Activated naive CD4-positive, alpha-beta T cell treated with anti-CD3 and anti-CD28 coated beads, Interleukin-2, amount 10 ng/mL, durations not matched to agents 5 hours and 36 hours (primary cell): Measurements from ENCODE around the gene E2F8. TPM values are rescaled to one million over a fixed set of nuclear protein-coding genes. Genes with fewer than 3 reads are reported as not detected.

Experiments used
- total RNA-seq, 2 experiments: library from RNA; stranded (reverse); gene quantifications; one replicate each; pipeline ENCODE4 v1.2.3, GENCODE V29; 2021

Gene E2F8, protein sequence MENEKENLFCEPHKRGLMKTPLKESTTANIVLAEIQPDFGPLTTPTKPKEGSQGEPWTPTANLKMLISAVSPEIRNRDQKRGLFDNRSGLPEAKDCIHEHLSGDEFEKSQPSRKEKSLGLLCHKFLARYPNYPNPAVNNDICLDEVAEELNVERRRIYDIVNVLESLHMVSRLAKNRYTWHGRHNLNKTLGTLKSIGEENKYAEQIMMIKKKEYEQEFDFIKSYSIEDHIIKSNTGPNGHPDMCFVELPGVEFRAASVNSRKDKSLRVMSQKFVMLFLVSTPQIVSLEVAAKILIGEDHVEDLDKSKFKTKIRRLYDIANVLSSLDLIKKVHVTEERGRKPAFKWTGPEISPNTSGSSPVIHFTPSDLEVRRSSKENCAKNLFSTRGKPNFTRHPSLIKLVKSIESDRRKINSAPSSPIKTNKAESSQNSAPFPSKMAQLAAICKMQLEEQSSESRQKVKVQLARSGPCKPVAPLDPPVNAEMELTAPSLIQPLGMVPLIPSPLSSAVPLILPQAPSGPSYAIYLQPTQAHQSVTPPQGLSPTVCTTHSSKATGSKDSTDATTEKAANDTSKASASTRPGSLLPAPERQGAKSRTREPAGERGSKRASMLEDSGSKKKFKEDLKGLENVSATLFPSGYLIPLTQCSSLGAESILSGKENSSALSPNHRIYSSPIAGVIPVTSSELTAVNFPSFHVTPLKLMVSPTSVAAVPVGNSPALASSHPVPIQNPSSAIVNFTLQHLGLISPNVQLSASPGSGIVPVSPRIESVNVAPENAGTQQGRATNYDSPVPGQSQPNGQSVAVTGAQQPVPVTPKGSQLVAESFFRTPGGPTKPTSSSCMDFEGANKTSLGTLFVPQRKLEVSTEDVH
- total RNA-seq = 10 to 100 TPM; 33.7 to 35.5 TPM

DNA sequence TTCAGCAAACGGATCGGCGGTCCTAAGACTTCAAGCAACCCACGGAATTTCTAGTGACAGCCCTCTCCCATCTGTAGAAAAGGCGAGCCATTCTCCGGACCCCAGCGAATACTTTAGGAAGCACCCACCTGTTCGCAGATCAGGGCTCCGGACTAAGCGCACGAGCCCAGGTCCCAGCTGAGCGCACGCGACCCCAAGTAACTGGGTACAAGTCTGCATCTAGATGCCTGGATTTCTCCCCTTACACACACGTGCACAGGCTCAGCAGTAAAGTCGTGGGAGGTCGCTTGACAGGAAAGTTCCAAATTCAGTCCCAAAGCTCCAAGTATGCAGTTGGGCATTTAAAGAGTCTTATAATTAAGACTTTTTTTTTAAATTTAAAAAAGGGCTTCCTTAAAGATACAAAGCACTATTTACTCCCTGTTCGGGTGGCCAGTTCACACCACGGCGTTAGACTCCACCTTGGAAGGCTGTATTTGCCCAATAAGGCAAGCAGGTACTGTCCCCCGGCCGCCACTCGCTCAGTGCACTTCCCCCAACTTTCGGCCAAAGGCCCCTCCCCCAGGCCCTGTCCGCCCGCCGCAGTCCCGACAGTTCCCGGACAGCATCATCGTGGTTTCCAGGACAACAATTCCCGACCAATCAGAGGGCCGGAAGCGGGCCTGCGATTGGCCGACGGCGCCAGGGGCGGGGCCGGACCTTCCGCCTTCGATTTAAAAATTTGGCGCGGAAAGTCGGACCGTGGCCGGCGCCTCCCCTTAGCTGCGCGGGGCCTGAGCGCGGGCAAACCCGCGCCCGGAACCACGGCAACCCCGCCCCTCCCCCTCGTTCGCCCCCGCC lies at the start of gene E2F8:
TSS of gene E2F8 (minus strand) at position 526 of the 840 bp plus-strand sequence. CDS start 824 bp downstream, outside the sequence.

DNA sequence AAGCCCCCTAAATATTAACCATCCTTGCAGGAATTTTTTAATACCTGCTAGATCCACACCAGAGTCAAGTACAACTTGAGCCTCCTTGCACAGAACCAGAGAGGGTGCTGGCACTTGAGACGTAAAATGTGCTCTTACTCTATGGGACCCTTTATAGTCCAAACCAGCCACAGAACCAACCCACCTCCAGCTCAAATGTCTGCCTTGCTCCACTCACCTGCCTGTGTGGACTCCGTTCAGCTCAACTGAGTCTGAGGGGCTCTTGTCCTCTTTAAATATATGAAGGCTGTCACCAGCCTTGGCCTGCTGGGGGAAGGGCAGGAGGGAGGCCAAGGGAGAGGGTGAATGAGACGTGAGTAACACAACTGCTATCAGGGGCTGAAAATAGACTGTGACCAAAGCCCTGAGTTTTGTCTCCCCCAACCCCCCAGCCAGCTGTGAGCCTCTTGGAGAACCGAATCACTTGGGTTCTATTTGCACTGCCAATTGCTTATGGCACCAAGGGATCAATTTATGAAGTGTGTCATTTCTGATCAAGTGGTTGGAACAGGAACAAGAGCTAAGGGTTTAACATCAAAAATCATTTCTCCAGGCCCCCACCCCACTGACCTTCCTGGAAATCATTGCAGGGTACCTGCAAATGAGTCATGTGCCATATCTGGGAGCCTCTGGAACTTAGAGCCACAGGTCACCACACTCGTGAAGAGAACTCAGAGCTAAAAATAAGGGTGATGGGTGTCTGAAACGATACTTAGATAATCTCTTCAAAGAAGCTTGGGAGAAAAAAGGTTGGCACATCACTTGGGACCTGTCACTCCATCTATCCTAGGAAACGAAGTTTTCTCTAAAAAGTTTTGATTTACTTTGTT lies 38.8 kb downstream of the E2F8 start, which contains the start of gene CSRP3:
TSS of gene CSRP3 (minus strand) at position 247 of the 869 bp plus-strand sequence. CDS start 9,535 bp downstream, outside the sequence.

Other genes starting within 250 kb of the E2F8 start
- not detected for gene MRGPRX2, start 180.2 kb downstream of the E2F8 start, total RNA-seq
- 10 to 100 TPM; 20.0 to 24.7 TPM for gene ZDHHC13, start 123.8 kb downstream of the E2F8 start, total RNA-seq
- gene CSRP3, start 39.0 kb downstream of the E2F8 start, total RNA-seq = not detected